MM.1S (cell line): ENCODE results near the gene SLC1A2.

Experiments used
- EZH2phosphoT487 ChIP-seq: fragments of 300-600 bp; sonication (generic); IDR thresholded peaks from 2 replicates; pipeline ENCODE4 v1.6.1; 2018; ENCODE audit warnings: antibody characterized with exemption, low read length
- TF ChIP-seq, protein P1 (sequence below): fragments of 300-600 bp; sonication (generic); IDR thresholded peaks from 2 replicates; pipeline ENCODE4 v1.5.1; 2016; ENCODE audit warnings: antibody characterized with exemption, low read length, mixed read lengths

DNA sequence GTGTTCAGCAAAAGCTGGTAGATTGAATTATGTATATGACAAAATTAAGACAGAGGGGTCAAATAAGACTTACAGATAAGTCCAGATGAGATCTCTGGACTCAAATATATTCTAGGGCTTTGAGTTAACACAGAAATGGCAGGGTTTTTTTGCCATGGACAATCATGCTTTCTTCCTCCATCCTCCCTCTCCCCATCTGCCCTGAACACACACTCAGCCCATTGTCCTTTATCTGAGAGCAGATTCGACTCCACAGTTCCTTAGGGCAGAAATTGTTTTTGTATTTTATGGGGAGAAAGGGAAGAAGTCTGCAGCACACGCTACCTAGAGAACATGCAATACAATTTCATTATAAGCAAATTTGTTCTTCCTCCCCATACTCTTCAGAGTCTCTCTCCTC, 86.8 kb downstream of the SLC1A2 start:
- TF ChIP-seq, protein P1, sequence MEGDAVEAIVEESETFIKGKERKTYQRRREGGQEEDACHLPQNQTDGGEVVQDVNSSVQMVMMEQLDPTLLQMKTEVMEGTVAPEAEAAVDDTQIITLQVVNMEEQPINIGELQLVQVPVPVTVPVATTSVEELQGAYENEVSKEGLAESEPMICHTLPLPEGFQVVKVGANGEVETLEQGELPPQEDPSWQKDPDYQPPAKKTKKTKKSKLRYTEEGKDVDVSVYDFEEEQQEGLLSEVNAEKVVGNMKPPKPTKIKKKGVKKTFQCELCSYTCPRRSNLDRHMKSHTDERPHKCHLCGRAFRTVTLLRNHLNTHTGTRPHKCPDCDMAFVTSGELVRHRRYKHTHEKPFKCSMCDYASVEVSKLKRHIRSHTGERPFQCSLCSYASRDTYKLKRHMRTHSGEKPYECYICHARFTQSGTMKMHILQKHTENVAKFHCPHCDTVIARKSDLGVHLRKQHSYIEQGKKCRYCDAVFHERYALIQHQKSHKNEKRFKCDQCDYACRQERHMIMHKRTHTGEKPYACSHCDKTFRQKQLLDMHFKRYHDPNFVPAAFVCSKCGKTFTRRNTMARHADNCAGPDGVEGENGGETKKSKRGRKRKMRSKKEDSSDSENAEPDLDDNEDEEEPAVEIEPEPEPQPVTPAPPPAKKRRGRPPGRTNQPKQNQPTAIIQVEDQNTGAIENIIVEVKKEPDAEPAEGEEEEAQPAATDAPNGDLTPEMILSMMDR = no peak
- no peak for TF ChIP-seq EZH2phosphoT487
